ENCODE data around the gene KLC3.

Gene KLC3

GRCh38 chr19:45340232-45340898 is at the start of gene KLC3:
KLC3 (plus strand) TSS chr19:45340750; CDS start chr19:45345542, 4,792 bp downstream.
- no peak within 1 kb of the TSS for H3K9ac ChIP-seq (ENCODE audit: low read depth, low read length, poor library complexity, severe bottlenecking)
- no peaks in the 10 kb centered on the region for H3F3A ChIP-seq (ENCODE audit: low read depth)
- no peaks in the 10 kb centered on the region for H3K4me1 ChIP-seq (ENCODE audit: insufficient read depth, low read length, poor library complexity, severe bottlenecking)
- no peak within 1 kb of the TSS for H3K4me2 ChIP-seq (ENCODE audit: low read depth, low read length, poor library complexity, severe bottlenecking)
- H3K36me3 ChIP-seq (ENCODE audit: insufficient read depth, low read length) = no peaks in the 10 kb centered on the region
- H4K20me1 ChIP-seq (ENCODE audit: insufficient read depth, low read length, poor library complexity, severe bottlenecking) = no peaks in the 10 kb centered on the region
- H3K79me2 ChIP-seq (ENCODE audit: insufficient read depth, low read length) = no peaks in the 10 kb centered on the region
- H3K4me3 ChIP-seq (ENCODE audit: low read length, poor library complexity, severe bottlenecking) = no peak within 1 kb of the TSS
- H3K9me2 ChIP-seq (replicated peaks; ENCODE audit: low read depth, low read length) = no peaks in the 10 kb centered on the region
- H2AFZ ChIP-seq (ENCODE audit: low read length) = no peak within 1 kb of the TSS
- no peaks in the 10 kb centered on the region for H3K9me3 ChIP-seq (ENCODE audit: insufficient read depth, low read depth, low read length)
- no peak for TF ChIP-seq EZH2phosphoT487 (IDR thresholded peaks at IDR 0.05; ENCODE audit: borderline replicate concordance)
- no peak for TF ChIP-seq CTCF (conservative IDR thresholded peaks at IDR 0.05; ENCODE audit: low read length)
- H3K27me3 ChIP-seq (ENCODE audit: insufficient read depth, low read length, poor library complexity, severe bottlenecking) = no peaks in the 10 kb centered on the region

DNA sequence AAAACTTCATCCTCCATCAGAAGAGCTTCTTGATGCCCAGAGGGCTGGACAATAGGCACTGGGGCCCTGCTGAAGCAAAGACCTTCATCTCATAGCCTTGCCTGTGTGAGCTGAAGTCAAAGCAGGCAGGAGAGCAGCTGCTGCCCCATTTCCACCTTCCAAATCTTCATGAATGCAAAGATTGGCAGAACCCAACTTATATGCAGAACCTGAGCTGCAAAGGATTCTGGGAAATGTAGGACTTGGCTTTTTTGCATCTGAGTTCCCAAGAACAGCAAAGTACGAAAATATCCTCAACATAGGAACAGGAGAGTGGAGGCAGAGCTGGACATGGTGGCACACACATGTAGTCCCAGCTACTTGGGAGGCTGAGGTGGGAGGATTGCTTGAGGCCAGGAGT is 48.7 kb upstream of the KLC3 start:
- Histone ChIP-seq H3K9me2 (replicated peaks; ENCODE audit: low read depth, low read length) (no peaks in the 10 kb centered on the region), H4K20me1 (ENCODE audit: insufficient read depth, low read length, poor library complexity, severe bottlenecking) (no peaks in the 10 kb centered on the region), H3K79me2 (ENCODE audit: insufficient read depth, low read length) (no peaks in the 10 kb centered on the region), H3K4me1 (ENCODE audit: insufficient read depth, low read length, poor library complexity, severe bottlenecking) (no peaks in the 10 kb centered on the region), H3K9ac (ENCODE audit: low read depth, low read length, poor library complexity, severe bottlenecking) (no peak overlapping the region), H3K36me3 (ENCODE audit: insufficient read depth, low read length) (peaks cover 14% of the 10 kb centered on the region; the same call in 1 of the 2 replicates), H3K9me3 (ENCODE audit: insufficient read depth, low read depth, low read length) (no peaks in the 10 kb centered on the region), H3K27me3 (ENCODE audit: insufficient read depth, low read length, poor library complexity, severe bottlenecking) (no peaks in the 10 kb centered on the region), H3K4me2 (ENCODE audit: low read depth, low read length, poor library complexity, severe bottlenecking) (no peak overlapping the region), H3F3A (ENCODE audit: low read depth) (no peaks in the 10 kb centered on the region), H2AFZ (ENCODE audit: low read length) (no peak overlapping the region), H3K4me3 (ENCODE audit: low read length, poor library complexity, severe bottlenecking) (no peak overlapping the region)
- no peak for TF ChIP-seq EZH2phosphoT487 (IDR thresholded peaks at IDR 0.05; ENCODE audit: borderline replicate concordance)
- TF ChIP-seq CTCF (conservative IDR thresholded peaks at IDR 0.05; ENCODE audit: low read length) = no peak

- Histone ChIP-seq H3K9me3 (ENCODE audit: insufficient read depth, low read depth, low read length) (no peaks in the 10 kb centered on the region), H3K9me2 (replicated peaks; ENCODE audit: low read depth, low read length) (no peaks in the 10 kb centered on the region), H3F3A (ENCODE audit: low read depth) (no peaks in the 10 kb centered on the region), H3K27me3 (ENCODE audit: insufficient read depth, low read length, poor library complexity, severe bottlenecking) (no peaks in the 10 kb centered on the region), H3K4me2 (ENCODE audit: low read depth, low read length, poor library complexity, severe bottlenecking) (no peak overlapping the region), H2AFZ (ENCODE audit: low read length) (no peak overlapping the region), H3K79me2 (ENCODE audit: insufficient read depth, low read length) (no peaks in the 10 kb centered on the region), H3K4me1 (ENCODE audit: insufficient read depth, low read length, poor library complexity, severe bottlenecking) (no peaks in the 10 kb centered on the region), H4K20me1 (ENCODE audit: insufficient read depth, low read length, poor library complexity, severe bottlenecking) (no peaks in the 10 kb centered on the region), H3K9ac (ENCODE audit: low read depth, low read length, poor library complexity, severe bottlenecking) (no peak overlapping the region), H3K36me3 (ENCODE audit: insufficient read depth, low read length) (peaks cover 10% of the 10 kb centered on the region; the same call in 1 of the 2 replicates), H3K4me3 (ENCODE audit: low read length, poor library complexity, severe bottlenecking) (no peak overlapping the region)
- no peak for TF ChIP-seq EZH2phosphoT487 (IDR thresholded peaks at IDR 0.05; ENCODE audit: borderline replicate concordance)
- TF ChIP-seq CTCF (conservative IDR thresholded peaks at IDR 0.05; ENCODE audit: low read length) = no peak
These were observed 46.9 kb upstream of the KLC3 start for GRCh38 chr19:45293682-45294081.

All from Loucy (cell line).